ENCODE results near the gene HTRA1. TPM values are rescaled to one million over a fixed set of nuclear protein-coding genes. Genes with fewer than 3 reads are reported as not detected.

Gene HTRA1
- polyA plus RNA-seq, 1 donor from 2014 or later = 1.4 TPM

- Histone ChIP-seq H3K9me2 (ENCODE audit: insufficient read depth, low read length) (no peaks in the 10 kb centered on the region), H3K27me3 (ENCODE audit: insufficient read depth, low read depth, low read length) (no peaks in the 10 kb centered on the region), H3K9ac (ENCODE audit: low read length) (no peak overlapping the region), H3F3A (ENCODE audit: insufficient read depth, low read length, poor library complexity, severe bottlenecking) (no peaks in the 10 kb centered on the region), H3K4me3 (ENCODE audit: low read length) (no peak overlapping the region), H2AFZ (ENCODE audit: low read depth, low read length) (no peak overlapping the region), H4K20me1 (ENCODE audit: insufficient read depth) (no peaks in the 10 kb centered on the region), H3K27ac (ENCODE audit: low read length) (no peak overlapping the region), H3K4me2 (ENCODE audit: low read length) (no peak overlapping the region), H3K9me3 (ENCODE audit: low read length) (no peaks in the 10 kb centered on the region), H3K36me3 (ENCODE audit: insufficient read depth, low read length) (no peaks in the 10 kb centered on the region), H3K79me2 (replicated peaks; ENCODE audit: insufficient read depth, low read length) (no peaks in the 10 kb centered on the region)
- TF ChIP-seq POLR2AphosphoS5 (IDR thresholded peaks at IDR 0.05) (no peak), MXI1 (conservative IDR thresholded peaks at IDR 0.05; ENCODE audit: poor library complexity, severe bottlenecking) (no peak), EP300 (conservative IDR thresholded peaks at IDR 0.05; ENCODE audit: poor library complexity, severe bottlenecking) (no peak), CTCF (IDR thresholded peaks at IDR 0.05; ENCODE audit: poor library complexity, severe bottlenecking) (no peak), SMC3 (conservative IDR thresholded peaks at IDR 0.05; ENCODE audit: poor library complexity) (no peak), EZH2 (IDR thresholded peaks at IDR 0.05; ENCODE audit: borderline replicate concordance, insufficient read depth, low read length, poor library complexity, severe bottlenecking) (no peak), RAD21 (conservative IDR thresholded peaks at IDR 0.05) (no peak), TAF1 (IDR thresholded peaks at IDR 0.05; ENCODE audit: low read depth) (no peak), REST (IDR thresholded peaks at IDR 0.05; ENCODE audit: borderline replicate concordance) (no peak)
These were observed 40.7 kb upstream of the HTRA1 start for GRCh38 chr10:122420624-122421007.

- Histone ChIP-seq H3K4me2 (ENCODE audit: low read length) (no peak overlapping the region), H3K9ac (ENCODE audit: low read length) (no peak overlapping the region), H3F3A (ENCODE audit: insufficient read depth, low read length, poor library complexity, severe bottlenecking) (no peaks in the 10 kb centered on the region), H3K4me3 (ENCODE audit: low read length) (no peak overlapping the region), H3K79me2 (replicated peaks; ENCODE audit: insufficient read depth, low read length) (no peaks in the 10 kb centered on the region), H3K27me3 (ENCODE audit: insufficient read depth, low read depth, low read length) (no peaks in the 10 kb centered on the region), H3K27ac (ENCODE audit: low read length) (no peak overlapping the region), H3K9me3 (ENCODE audit: low read length) (no peaks in the 10 kb centered on the region), H3K9me2 (ENCODE audit: insufficient read depth, low read length) (no peaks in the 10 kb centered on the region), H4K20me1 (ENCODE audit: insufficient read depth) (no peaks in the 10 kb centered on the region), H2AFZ (ENCODE audit: low read depth, low read length) (no peak overlapping the region), H3K36me3 (ENCODE audit: insufficient read depth, low read length) (no peaks in the 10 kb centered on the region)
- TF ChIP-seq TAF1 (IDR thresholded peaks at IDR 0.05; ENCODE audit: low read depth) = no peak
- no peak for TF ChIP-seq MXI1 (conservative IDR thresholded peaks at IDR 0.05; ENCODE audit: poor library complexity, severe bottlenecking)
- TF ChIP-seq POLR2AphosphoS5 (IDR thresholded peaks at IDR 0.05) = no peak
- TF ChIP-seq SMC3 (conservative IDR thresholded peaks at IDR 0.05; ENCODE audit: poor library complexity) = no peak
- no peak for TF ChIP-seq EZH2 (IDR thresholded peaks at IDR 0.05; ENCODE audit: borderline replicate concordance, insufficient read depth, low read length, poor library complexity, severe bottlenecking)
- TF ChIP-seq CTCF (IDR thresholded peaks at IDR 0.05; ENCODE audit: poor library complexity, severe bottlenecking) = no peak
- TF ChIP-seq RAD21 (conservative IDR thresholded peaks at IDR 0.05) = no peak
- TF ChIP-seq EP300 (conservative IDR thresholded peaks at IDR 0.05; ENCODE audit: poor library complexity, severe bottlenecking) = no peak
- TF ChIP-seq REST (IDR thresholded peaks at IDR 0.05; ENCODE audit: borderline replicate concordance) = no peak
These were observed 40.2 kb upstream of the HTRA1 start for GRCh38 chr10:122421054-122421625.
